Activated CD8-positive, alpha-beta T cell treated with anti-CD3 and anti-CD28 coated beads for 36 hours (primary cell): ENCODE data around the gene RRP12. TPM values are rescaled to one million over a fixed set of nuclear protein-coding genes. Genes with fewer than 3 reads are reported as not detected.
A peak's percentile ranks its signal among the peaks of the same experiment; 100 is the strongest.

ENCODE experiments used
- ATAC-seq: fragments of 200-7000 bp; cut with Tn5 transposase; one replicate; pipeline ENCODE4 v1.10.0; 2021; ENCODE audit warnings: mild to moderate bottlenecking, moderate library complexity
- CTCF ChIA-PET: fragments of 350-600 bp; sonication (Branson Sonifier 250); formaldehyde crosslinking; loops from one replicate; lab custom pipeline; 2021; ENCODE audit warnings: antibody characterized with exemption; lab: Charles Lee
- POLR2A ChIA-PET: fragments of 350-600 bp; sonication (Branson Sonifier 250); formaldehyde crosslinking; loops from one replicate; lab custom pipeline; 2021; ENCODE audit warnings: antibody characterized with exemption; lab: Charles Lee
- DNase-seq: peaks from one replicate; pipeline ENCODE4 v3.0.0-alpha.2; 2020
- H3K27ac Mint-ChIP-seq: one replicate; pipeline ENCODE4 v1.8.0; 2021; ENCODE audit warnings: mild to moderate bottlenecking, mixed read lengths
- H3K27me3 Mint-ChIP-seq: one replicate; pipeline ENCODE4 v1.8.0; 2021; ENCODE audit warnings: mixed read lengths
- H3K36me3 Mint-ChIP-seq: one replicate; pipeline ENCODE4 v1.8.0; 2021; ENCODE audit warnings: low read depth, mixed read lengths
- H3K4me1 Mint-ChIP-seq: one replicate; pipeline ENCODE4 v1.8.0; 2021; ENCODE audit warnings: low read depth, mixed read lengths
- H3K4me3 Mint-ChIP-seq: one replicate; pipeline ENCODE4 v1.8.0; 2021; ENCODE audit warnings: mild to moderate bottlenecking, moderate library complexity, mixed read lengths
- H3K9me3 Mint-ChIP-seq: one replicate; pipeline ENCODE4 v1.8.0; 2021; ENCODE audit warnings: mixed read lengths
- CTCF ChIP-seq: fragments of 200-600 bp; IDR thresholded peaks from one replicate; pipeline ENCODE4 v1.8.0; 2022; ENCODE audit warnings: antibody characterized with exemption, mild to moderate bottlenecking
- intact Hi-C: fragments of 100-400 bp; cut with micrococcal nuclease; formaldehyde crosslinking; loops from one replicate; pipeline ENCODE4 v1.10.0; 2022
- total RNA-seq, 2 experiments: library from RNA; stranded (reverse); gene quantifications; one replicate each; pipeline ENCODE4 v1.2.3, GENCODE V29; 2021

The RRP12 gene
- total RNA-seq, 2 experiments from 2014 or later: 50.3 to 51.0 TPM

DNA sequence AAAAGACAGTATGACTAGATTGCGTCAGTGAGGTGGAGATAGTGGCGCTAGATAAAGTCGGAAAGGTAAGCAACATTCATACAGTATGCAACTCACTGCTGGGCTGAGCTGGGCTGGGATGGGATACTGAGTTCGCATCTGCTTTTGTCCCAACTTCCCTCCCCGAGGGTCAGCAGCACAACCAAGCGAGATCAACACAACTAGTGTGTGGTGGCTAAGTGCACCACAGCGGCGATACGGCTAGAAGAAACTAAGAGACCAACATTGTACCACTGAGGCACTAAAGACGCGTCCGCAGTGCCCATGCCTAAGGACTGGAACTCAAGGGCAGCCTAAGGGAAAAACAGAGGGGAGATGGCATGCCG is 44.2 kb upstream of the RRP12 start:
- Mint-ChIP-seq H3K27me3 (no peaks in the 10 kb centered on the region), H3K27ac (peak overlapping the region; percentile 85), H3K4me3 (peak overlapping the region; percentile 97), H3K9me3 (no peaks in the 10 kb centered on the region), H3K36me3 (peaks cover 18% of the 10 kb centered on the region), H3K4me1 (peaks cover 37% of the 10 kb centered on the region)
- ChIA-PET CTCF (interaction anchor here (0.8 to 1.9 kb wide), 9 partner anchors 11 to 45 kb away, joined by 3 to 19 read pairs (median 5); partner anchors contain the start of gene RRP12), POLR2A (interaction anchor here (1.0 to 4.6 kb wide), 6 partner anchors 8 to 43 kb away, joined by 3 to 26 read pairs (median 6); no protein-coding TSS in a partner anchor)
- intact Hi-C loops: no loop called here
- no peak for TF ChIP-seq CTCF
- no peak for DNase-seq
- ATAC-seq: no peak

- ChIA-PET CTCF (interaction anchor here (1.4 to 1.9 kb wide), 7 partner anchors 16 to 44 kb away, joined by 3 to 19 read pairs (median 5); partner anchors contain the start of gene RRP12), POLR2A (interaction anchor here (0.8 to 4.6 kb wide), 7 partner anchors 9 to 44 kb away, joined by 3 to 26 read pairs (median 6); partner anchors contain the start of gene RRP12)
- Mint-ChIP-seq H3K27ac (peak overlapping the region; percentile 58), H3K4me3 (peak overlapping the region; percentile 97), H3K4me1 (peaks cover 36% of the 10 kb centered on the region), H3K9me3 (no peaks in the 10 kb centered on the region), H3K36me3 (peaks cover 20% of the 10 kb centered on the region), H3K27me3 (no peaks in the 10 kb centered on the region)
- intact Hi-C loops: loop anchor here (5.0 kb wide), 1 partner anchor 37 kb away; no protein-coding TSS in a partner anchor
- no peak for TF ChIP-seq CTCF
- ATAC-seq (no peak), DNase-seq (no peak)
Measured at GRCh38 chr10:97444212-97444611, 43.1 kb upstream of the RRP12 start.

- CTCF ChIA-PET: interaction anchor here (1.0 to 1.5 kb wide), 4 partner anchors 14 to 34 kb away, joined by 3 to 5 read pairs (median 4); no protein-coding TSS in a partner anchor
- no peak overlapping the region for H3K27ac Mint-ChIP-seq
- POLR2A ChIA-PET: interaction anchor here (1.0 to 4.6 kb wide), 7 partner anchors 8 to 52 kb away, joined by 3 to 26 read pairs (median 4); partner anchors contain the start of gene RRP12
- DNase-seq: no peak
- H3K36me3 Mint-ChIP-seq: peaks cover 20% of the 10 kb centered on the region
- no peaks in the 10 kb centered on the region for H3K9me3 Mint-ChIP-seq
- peaks cover 24% of the 10 kb centered on the region for H3K4me1 Mint-ChIP-seq
- H3K4me3 Mint-ChIP-seq: no peak overlapping the region
- intact Hi-C loops: loop anchor here (5.0 kb wide), 1 partner anchor 35 kb away; no protein-coding TSS in a partner anchor
- no peaks in the 10 kb centered on the region for H3K27me3 Mint-ChIP-seq
- ATAC-seq: no peak
- TF ChIP-seq CTCF: no peak
Measured at GRCh38 chr10:97442277-97442676, 41.1 kb upstream of the RRP12 start.

DNA sequence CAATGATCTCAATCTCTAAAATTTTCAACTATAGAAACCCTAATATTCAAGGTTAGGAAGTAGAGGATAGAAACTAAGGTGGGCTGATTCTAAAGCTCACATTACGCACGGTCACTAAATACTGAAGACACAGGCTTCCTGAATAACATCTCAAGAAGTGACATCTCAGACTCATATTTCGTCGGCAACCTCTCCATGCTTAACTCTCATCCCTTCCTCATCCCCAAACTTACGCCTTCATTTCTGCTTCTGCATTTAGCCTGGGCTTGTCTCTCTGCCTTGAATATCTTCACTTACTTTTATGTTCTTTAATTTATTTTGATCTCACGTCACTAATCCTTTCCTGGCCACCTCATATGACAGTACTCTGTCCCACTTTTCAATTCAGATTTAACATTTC is 34.1 kb upstream of the RRP12 start:
- Mint-ChIP-seq H3K27ac (peak overlapping the region; percentile 66), H3K4me1 (peaks cover 8% of the 10 kb centered on the region), H3K36me3 (peaks cover 43% of the 10 kb centered on the region), H3K4me3 (no peak overlapping the region), H3K9me3 (no peaks in the 10 kb centered on the region), H3K27me3 (no peaks in the 10 kb centered on the region)
- POLR2A ChIA-PET: interaction anchor here (0.8 to 2.9 kb wide), 5 partner anchors 9 to 32 kb away, joined by 3 to 26 read pairs (median 5); partner anchors contain the start of genes EXOSC1 and ZDHHC16
- CTCF ChIA-PET: interaction anchor here (1.2 kb wide), 1 partner anchor 10 kb away, joined by 4 read pairs; the partner anchor contains the start of genes EXOSC1 and ZDHHC16
- TF ChIP-seq CTCF: no peak
- no peak for ATAC-seq
- DNase-seq: no peak
- intact Hi-C loops: no loop called here

- Mint-ChIP-seq H3K9me3 (no peaks in the 10 kb centered on the region), H3K27me3 (no peaks in the 10 kb centered on the region), H3K36me3 (peaks cover 48% of the 10 kb centered on the region), H3K4me3 (no peak overlapping the region), H3K27ac (peak overlapping the region; percentile 66), H3K4me1 (peaks cover 7% of the 10 kb centered on the region)
- intact Hi-C loops: no loop called here
- CTCF ChIA-PET: interaction anchor here (1.1 to 1.2 kb wide), 2 partner anchors 11 to 27 kb away, joined by 4 to 7 read pairs; partner anchors contain the start of genes EXOSC1 and ZDHHC16
- peak; percentile 56 for ATAC-seq
- POLR2A ChIA-PET: interaction anchor here (0.9 to 2.9 kb wide), 7 partner anchors 9 to 32 kb away, joined by 4 to 26 read pairs (median 7); partner anchors contain the start of genes EXOSC1 and ZDHHC16
- no peak for TF ChIP-seq CTCF
- no peak for DNase-seq
Measured at GRCh38 chr10:97434557-97434956, 33.4 kb upstream of the RRP12 start.
